Caco-2 (cell line): ENCODE data around the gene BRINP2. TPM values are rescaled to one million over a fixed set of nuclear protein-coding genes. Genes with fewer than 3 reads are reported as not detected.

Source experiments
- BruUV-seq: library from RNA; stranded (reverse); fragments of 400-500 nt; replicated peaks from 2 replicates; lab custom pipeline; 2021; lab: Mats Ljungman, UMichigan
- CTCF ChIA-PET: fragments of 300-600 bp; sonication (Branson Sonifier 250); formaldehyde crosslinking; loops from one replicate; lab custom pipeline; 2022; ENCODE audit warnings: antibody characterized with exemption; lab: Charles Lee
- POLR2A ChIA-PET: fragments of 300-600 bp; sonication (Branson Sonifier 250); formaldehyde crosslinking; loops from one replicate; lab custom pipeline; 2022; ENCODE audit warnings: antibody characterized with exemption; lab: Charles Lee
- DNase-seq, 2 experiments: peaks; one replicate each; pipeline versions ENCODE4 v3.0.0 to v3.0.0-alpha.2; 2020 to 2022
- H3K27me3 ChIP-seq: replicated peaks from 2 replicates; pipeline ENCODE4 v1.6.0; 2011; ENCODE audit warnings: low read length; ENCODE audit not compliant: control insufficient read depth, insufficient read depth
- H3K36me3 ChIP-seq: 2 replicates; pipeline ENCODE4 v1.5.1; 2011; ENCODE audit warnings: low read length; ENCODE audit not compliant: control insufficient read depth, insufficient read depth
- H3K4me1 ChIP-seq: fragments of 250-450 bp; sonication (Bioruptor Pico); 2 replicates; pipeline ENCODE4 v1.5.1; 2020; ENCODE audit warnings: mild to moderate bottlenecking
- H3K4me3 ChIP-seq: 2 replicates; pipeline ENCODE4 v1.5.1; 2011; ENCODE audit warnings: low read depth, mild to moderate bottlenecking, control low read depth, low read length
- H3K9me3 ChIP-seq: fragments of 250-450 bp; sonication (Bioruptor Pico); 2 replicates; pipeline ENCODE4 v1.5.1; 2020; ENCODE audit warnings: mild to moderate bottlenecking, moderate library complexity
- H3K27ac Mint-ChIP-seq: one replicate; pipeline ENCODE4 v1.8.0; 2022; ENCODE audit warnings: mixed read lengths; ENCODE audit not compliant: unreplicated experiment
- H3K27me3 Mint-ChIP-seq: one replicate; pipeline ENCODE4 v1.8.0; 2022; ENCODE audit warnings: mixed read lengths; ENCODE audit not compliant: insufficient read depth, unreplicated experiment
- H3K36me3 Mint-ChIP-seq: one replicate; pipeline ENCODE4 v1.8.0; 2022; ENCODE audit warnings: mild to moderate bottlenecking, mixed read lengths; ENCODE audit not compliant: insufficient read depth, unreplicated experiment
- H3K4me1 Mint-ChIP-seq: one replicate; pipeline ENCODE4 v1.8.0; 2022; ENCODE audit warnings: low read depth, mixed read lengths; ENCODE audit not compliant: unreplicated experiment
- H3K4me3 Mint-ChIP-seq: one replicate; pipeline ENCODE4 v1.8.0; 2022; ENCODE audit warnings: mild to moderate bottlenecking, moderate library complexity, mixed read lengths; ENCODE audit not compliant: unreplicated experiment
- H3K9me3 Mint-ChIP-seq: one replicate; pipeline ENCODE4 v1.8.0; 2022; ENCODE audit warnings: mixed read lengths; ENCODE audit not compliant: unreplicated experiment
- intact Hi-C: fragments of 100-400 bp; cut with micrococcal nuclease; formaldehyde crosslinking; loops from one replicate; pipeline ENCODE4 v1.10.0; 2022; ENCODE audit not compliant: unreplicated experiment
- total RNA-seq: library from RNA; stranded (reverse); gene quantifications from 2 replicates; pipeline ENCODE4 v1.2.3, GENCODE V29; 2022
- TF ChIP-seq, protein P1 (sequence below), 2 experiments: fragments of 200-600 bp in 1 of 2; IDR thresholded peaks; 1 replicate in 1 of 2; 2 replicates in 1 of 2; pipeline versions ENCODE4 v1.5.1 to v1.8.0; 2011 to 2022; ENCODE audit warnings: antibody characterized with exemption in 1 of 2, control low read depth in 1 of 2, inconsistent platforms in 1 of 2, low read depth in 1 of 2, low read length in 1 of 2, mild to moderate bottlenecking in 1 of 2, moderate library complexity in 1 of 2; ENCODE audit not compliant: insufficient read depth in 1 of 2, severe bottlenecking in 1 of 2, unreplicated experiment in 1 of 2

The BRINP2 gene
- total RNA-seq, 1 experiment from 2014 or later, result not detected

DNA sequence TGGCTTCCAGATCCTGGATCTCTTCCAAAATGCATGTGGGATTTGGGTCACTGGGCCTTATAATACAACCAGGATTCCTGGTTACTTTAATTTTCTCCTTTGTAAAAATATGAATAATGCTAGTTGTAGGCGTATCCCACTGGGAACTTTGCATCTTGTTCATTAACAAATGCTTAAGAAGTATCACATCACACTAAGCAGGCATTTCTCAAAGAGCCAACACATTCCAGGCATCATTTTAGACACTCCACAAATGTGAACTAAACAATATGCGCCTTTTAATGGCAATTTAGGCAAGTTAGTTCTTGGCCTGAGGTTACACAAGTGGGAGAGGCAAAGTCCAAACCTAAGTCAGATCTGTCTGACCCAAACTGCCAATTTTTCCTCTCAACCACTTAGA is 15.9 kb downstream of the BRINP2 start:
- CTCF ChIA-PET, result no interaction called here

DNA sequence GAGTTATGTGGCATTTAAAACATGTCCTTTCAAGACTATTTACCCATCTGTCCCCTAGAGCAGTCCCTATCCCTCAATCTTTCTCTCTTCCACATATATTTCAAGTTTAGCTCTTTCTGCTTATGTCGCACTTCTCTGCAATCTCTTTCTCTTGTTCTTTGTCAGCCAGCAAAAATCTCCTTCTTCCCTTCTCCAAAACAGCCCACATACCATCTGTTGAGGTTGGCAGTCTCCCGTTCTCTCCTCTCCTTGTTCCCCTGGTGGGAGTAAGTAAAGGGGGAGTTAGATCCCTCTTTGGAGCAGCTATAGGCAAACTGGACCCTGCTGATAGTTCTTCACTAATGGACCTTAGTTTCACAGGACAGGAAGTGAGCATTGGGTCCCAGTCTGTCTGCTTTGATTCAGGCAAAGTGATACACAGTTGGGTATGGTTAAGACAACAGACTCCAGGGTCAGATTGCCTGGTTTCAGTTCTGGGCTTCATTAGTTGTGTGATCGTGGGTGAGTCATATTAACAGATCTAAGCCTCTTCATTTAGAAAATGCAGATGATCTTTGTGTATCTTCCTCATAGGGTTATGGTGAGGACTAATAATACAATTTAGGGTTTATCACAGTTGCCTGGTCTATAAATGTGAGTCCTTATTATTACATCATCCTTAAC is 19.7 kb downstream of the BRINP2 start:
- H3K27me3 Mint-ChIP-seq, result no peaks in the 10 kb centered on the region

More for the DNA sequence above, 15.9 kb downstream of the BRINP2 start:
- Mint-ChIP-seq H3K27ac (no peak overlapping the region), H3K36me3 (no peaks in the 10 kb centered on the region), H3K27me3 (peaks cover 5% of the 10 kb centered on the region), H3K4me3 (no peak overlapping the region), H3K9me3 (no peaks in the 10 kb centered on the region), H3K4me1 (peaks cover 5% of the 10 kb centered on the region)
- Histone ChIP-seq H3K36me3 (no peaks in the 10 kb centered on the region), H3K4me1 (no peaks in the 10 kb centered on the region), H3K27me3 (no peaks in the 10 kb centered on the region), H3K4me3 (no peak overlapping the region), H3K9me3 (peaks cover 5% of the 10 kb centered on the region)
- DNase-seq, result no peak
- intact Hi-C loops, result loop anchor here (10.0 kb wide), 1 partner anchor 152 kb away; no protein-coding TSS in a partner anchor
- TF ChIP-seq, protein P1, sequence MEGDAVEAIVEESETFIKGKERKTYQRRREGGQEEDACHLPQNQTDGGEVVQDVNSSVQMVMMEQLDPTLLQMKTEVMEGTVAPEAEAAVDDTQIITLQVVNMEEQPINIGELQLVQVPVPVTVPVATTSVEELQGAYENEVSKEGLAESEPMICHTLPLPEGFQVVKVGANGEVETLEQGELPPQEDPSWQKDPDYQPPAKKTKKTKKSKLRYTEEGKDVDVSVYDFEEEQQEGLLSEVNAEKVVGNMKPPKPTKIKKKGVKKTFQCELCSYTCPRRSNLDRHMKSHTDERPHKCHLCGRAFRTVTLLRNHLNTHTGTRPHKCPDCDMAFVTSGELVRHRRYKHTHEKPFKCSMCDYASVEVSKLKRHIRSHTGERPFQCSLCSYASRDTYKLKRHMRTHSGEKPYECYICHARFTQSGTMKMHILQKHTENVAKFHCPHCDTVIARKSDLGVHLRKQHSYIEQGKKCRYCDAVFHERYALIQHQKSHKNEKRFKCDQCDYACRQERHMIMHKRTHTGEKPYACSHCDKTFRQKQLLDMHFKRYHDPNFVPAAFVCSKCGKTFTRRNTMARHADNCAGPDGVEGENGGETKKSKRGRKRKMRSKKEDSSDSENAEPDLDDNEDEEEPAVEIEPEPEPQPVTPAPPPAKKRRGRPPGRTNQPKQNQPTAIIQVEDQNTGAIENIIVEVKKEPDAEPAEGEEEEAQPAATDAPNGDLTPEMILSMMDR (IDR thresholded peaks at IDR 0.05; ENCODE audit: insufficient read depth in 1 of 2, low read depth in 1 of 2, low read length in 1 of 2, severe bottlenecking in 1 of 2, unreplicated experiment in 1 of 2), result no peak
- POLR2A ChIA-PET, result no interaction called here
- BruUV-seq, result no TSS peak

DNA sequence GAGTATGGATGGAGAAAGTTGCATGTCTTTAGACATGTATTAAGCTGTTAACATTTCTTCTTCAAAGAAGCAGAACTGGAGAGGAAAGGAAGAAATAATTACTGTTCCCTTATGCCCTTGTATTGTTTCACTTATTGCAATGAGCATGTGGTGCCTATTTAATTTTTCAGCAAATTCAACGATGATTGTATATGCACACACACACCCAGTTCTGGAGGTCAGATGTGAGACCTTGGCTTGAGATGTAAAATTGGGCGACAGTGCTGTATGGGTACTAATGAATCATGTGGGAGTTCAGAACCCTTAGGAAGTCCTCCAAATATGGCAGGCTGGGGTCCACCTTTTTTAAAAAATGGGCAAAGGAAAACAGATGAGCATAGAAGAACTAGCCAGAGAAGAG is 27.5 kb downstream of the BRINP2 start:
- Histone ChIP-seq H3K27me3 (no peaks in the 10 kb centered on the region), H3K4me3 (no peak overlapping the region), H3K36me3 (no peaks in the 10 kb centered on the region), H3K4me1 (no peaks in the 10 kb centered on the region), H3K9me3 (no peaks in the 10 kb centered on the region)
- DNase-seq, result no peak
- TF ChIP-seq, protein P1 (IDR thresholded peaks at IDR 0.05; ENCODE audit: insufficient read depth in 1 of 2, low read depth in 1 of 2, low read length in 1 of 2, severe bottlenecking in 1 of 2, unreplicated experiment in 1 of 2), result no peak
- no peaks in the 10 kb centered on the region for H3K4me1 Mint-ChIP-seq
- H3K27ac Mint-ChIP-seq, result no peak overlapping the region
- ChIA-PET CTCF (no interaction called here), POLR2A (no interaction called here)
- no peaks in the 10 kb centered on the region for H3K36me3 Mint-ChIP-seq
- no peaks in the 10 kb centered on the region for H3K9me3 Mint-ChIP-seq
- no TSS peak for BruUV-seq
- intact Hi-C loops, result no loop called here
- H3K27me3 Mint-ChIP-seq, result peaks cover 7% of the 10 kb centered on the region
- no peak overlapping the region for H3K4me3 Mint-ChIP-seq

More for the DNA sequence above, 19.7 kb downstream of the BRINP2 start:
- H3K4me1 Mint-ChIP-seq, result no peaks in the 10 kb centered on the region
- no peak overlapping the region for H3K4me3 Mint-ChIP-seq
- H3K27ac Mint-ChIP-seq, result no peak overlapping the region
- no peaks in the 10 kb centered on the region for H3K36me3 Mint-ChIP-seq
- H3K27me3 ChIP-seq, result no peaks in the 10 kb centered on the region
- BruUV-seq, result no TSS peak
- TF ChIP-seq, protein P1 (IDR thresholded peaks at IDR 0.05; ENCODE audit: insufficient read depth in 1 of 2, low read depth in 1 of 2, low read length in 1 of 2, severe bottlenecking in 1 of 2, unreplicated experiment in 1 of 2), result no peak
- intact Hi-C loops, result no loop called here
- ChIA-PET POLR2A (no interaction called here), CTCF (no interaction called here)
- no peaks in the 10 kb centered on the region for H3K9me3 Mint-ChIP-seq
- no peaks in the 10 kb centered on the region for H3K4me1 ChIP-seq
- no peak overlapping the region for H3K4me3 ChIP-seq
- DNase-seq, result no peak
- H3K36me3 ChIP-seq, result no peaks in the 10 kb centered on the region
- H3K9me3 ChIP-seq, result peaks cover 4% of the 10 kb centered on the region
